Astrocyte (in vitro differentiated cells and primary cell): ENCODE measurements around the gene UBL4A. TPM values are rescaled to one million over a fixed set of nuclear protein-coding genes. Genes with fewer than 3 reads are reported as not detected.
A peak's percentile ranks its signal among the peaks of the same experiment; 100 is the strongest.

Source experiments
- DNase-seq: peaks from one replicate; pipeline ENCODE4 v3.0.0-alpha.2; 2010; ENCODE audit warnings: low read depth
- FAIRE-seq: peaks from 2 replicates; lab custom pipeline; 2011; peaks lifted over from hg19 to GRCh38; lab: Jason Lieb, UNC
- H2AFZ ChIP-seq: 2 replicates; pipeline ENCODE4 v1.6.0; 2012; ENCODE audit warnings: low read depth, low read length, inconsistent platforms
- H3K27ac ChIP-seq: 2 replicates; pipeline ENCODE4 v1.5.1; 2011; ENCODE audit warnings: low read depth, low read length, inconsistent platforms
- H3K27me3 ChIP-seq: 2 replicates; pipeline ENCODE4 v1.6.0; 2011; ENCODE audit warnings: low read length, inconsistent platforms; ENCODE audit not compliant: insufficient read depth
- H3K36me3 ChIP-seq: 2 replicates; pipeline ENCODE4 v1.5.1; 2011; ENCODE audit warnings: low read length, inconsistent platforms; ENCODE audit not compliant: insufficient read depth
- H3K4me1 ChIP-seq: 2 replicates; pipeline ENCODE4 v1.5.1; 2011; ENCODE audit warnings: low read length, inconsistent platforms; ENCODE audit not compliant: insufficient read depth
- H3K4me2 ChIP-seq: 2 replicates; pipeline ENCODE4 v1.6.0; 2012; ENCODE audit warnings: low read length, inconsistent platforms
- H3K4me3 ChIP-seq: 2 replicates; pipeline ENCODE4 v1.5.1; 2011; ENCODE audit warnings: low read depth, mild to moderate bottlenecking, low read length, inconsistent platforms; ENCODE audit not compliant: insufficient read depth
- H3K79me2 ChIP-seq: 2 replicates; pipeline ENCODE4 v1.6.0; 2012; ENCODE audit warnings: mild to moderate bottlenecking, low read length, inconsistent platforms; ENCODE audit not compliant: insufficient read depth
- H3K9ac ChIP-seq: 2 replicates; pipeline ENCODE4 v1.6.0; 2012; ENCODE audit warnings: mild to moderate bottlenecking, low read length, inconsistent platforms
- H3K9me3 ChIP-seq: 2 replicates; pipeline ENCODE4 v1.5.1; 2012; ENCODE audit warnings: low read depth, mild to moderate bottlenecking, low read length, inconsistent platforms; ENCODE audit not compliant: insufficient read depth
- H4K20me1 ChIP-seq: 2 replicates; pipeline ENCODE4 v1.6.0; 2012; ENCODE audit warnings: low read length, inconsistent platforms; ENCODE audit not compliant: insufficient read depth
- H3K27ac Mint-ChIP-seq: one replicate; pipeline ENCODE4 v1.8.0; 2021; ENCODE audit warnings: mild to moderate bottlenecking, mixed read lengths; ENCODE audit not compliant: unreplicated experiment
- H3K27me3 Mint-ChIP-seq: one replicate; pipeline ENCODE4 v1.8.0; 2021; ENCODE audit warnings: low read depth, mixed read lengths; ENCODE audit not compliant: unreplicated experiment
- H3K36me3 Mint-ChIP-seq: one replicate; pipeline ENCODE4 v1.8.0; 2021; ENCODE audit warnings: low read depth, mixed read lengths; ENCODE audit not compliant: unreplicated experiment
- H3K4me1 Mint-ChIP-seq: one replicate; pipeline ENCODE4 v1.8.0; 2021; ENCODE audit warnings: low read depth, mixed read lengths; ENCODE audit not compliant: unreplicated experiment
- H3K4me3 Mint-ChIP-seq: one replicate; pipeline ENCODE4 v1.8.0; 2021; ENCODE audit warnings: mild to moderate bottlenecking, moderate library complexity, mixed read lengths; ENCODE audit not compliant: unreplicated experiment
- H3K9me3 Mint-ChIP-seq: one replicate; pipeline ENCODE4 v1.8.0; 2021; ENCODE audit warnings: mild to moderate bottlenecking, mixed read lengths; ENCODE audit not compliant: unreplicated experiment
- EZH2 ChIP-seq: IDR thresholded peaks from 2 replicates; pipeline ENCODE4 v1.6.1; 2012; ENCODE audit warnings: mild to moderate bottlenecking, low read length, inconsistent platforms; ENCODE audit not compliant: insufficient read depth
- total RNA-seq: library from RNA; stranded (reverse); gene quantifications from 2 replicates; pipeline ENCODE4 v1.2.1, GENCODE V29; 2021
- TF ChIP-seq, protein P1 (sequence below): IDR thresholded peaks from 2 replicates; pipeline ENCODE4 v1.5.1; 2011; ENCODE audit warnings: low read depth, mild to moderate bottlenecking, inconsistent platforms, low read length, moderate library complexity; ENCODE audit not compliant: insufficient read depth

The UBL4A gene
- total RNA-seq, 1 donor from 2014 or later: 25.8 TPM

DNA sequence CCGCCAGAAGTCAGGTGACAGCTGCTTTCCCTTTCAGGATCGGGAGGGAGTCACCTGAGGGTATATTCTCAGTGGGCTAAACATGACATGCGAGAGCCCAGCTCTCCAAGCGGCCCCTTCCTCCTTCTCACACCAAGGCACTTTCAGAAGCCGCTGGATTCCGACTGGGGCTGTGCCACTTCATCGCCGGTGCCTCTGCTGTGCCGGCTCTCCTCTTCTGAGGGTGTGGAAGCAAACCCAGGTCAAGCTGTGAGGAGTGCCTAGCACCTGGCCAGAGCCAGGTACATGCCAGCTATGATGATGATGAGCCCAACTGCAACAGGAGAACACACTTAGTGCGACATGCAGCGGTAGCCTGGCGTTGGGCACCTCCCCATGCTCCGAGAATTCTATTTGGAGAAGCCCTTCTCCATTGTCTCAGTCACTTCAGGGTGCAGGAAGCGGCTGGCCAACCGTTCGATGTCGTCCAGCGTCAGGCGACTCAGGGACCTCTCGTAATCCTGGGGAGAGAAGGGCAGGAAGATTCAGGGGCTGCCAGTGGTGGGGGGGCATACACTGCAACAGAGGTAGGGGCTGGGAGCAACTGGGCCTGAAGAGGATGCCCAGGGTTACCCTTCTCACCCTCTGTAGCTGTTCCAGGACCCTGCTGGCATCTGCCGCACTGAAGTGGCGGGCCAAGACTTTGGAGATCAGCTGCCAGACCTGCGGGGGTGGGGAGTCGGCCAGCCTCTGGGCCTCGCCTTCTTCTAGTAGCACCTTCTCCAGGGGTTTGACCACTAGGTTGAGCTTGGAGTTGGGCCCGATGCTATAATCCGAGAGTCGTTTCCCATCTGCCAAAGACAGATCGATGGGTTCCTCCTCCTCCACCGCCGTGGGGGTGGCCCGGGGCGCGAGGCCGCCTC is 1.0 kb downstream of the UBL4A start:
- Mint-ChIP-seq H3K4me1 (no peaks in the 10 kb centered on the region), H3K27ac (peak overlapping the region; percentile 47), H3K4me3 (peak overlapping the region; percentile 77), H3K36me3 (peaks cover 4% of the 10 kb centered on the region), H3K9me3 (no peaks in the 10 kb centered on the region), H3K27me3 (no peaks in the 10 kb centered on the region)
- no peak for DNase-seq
- Histone ChIP-seq H3K27ac (no peak overlapping the region), H3K79me2 (peaks cover 34% of the 10 kb centered on the region), H3K9me3 (no peaks in the 10 kb centered on the region), H3K27me3 (no peaks in the 10 kb centered on the region), H4K20me1 (no peaks in the 10 kb centered on the region), H3K4me2 (peak overlapping the region; percentile 82), H3K9ac (peak overlapping the region; percentile 68), H2AFZ (no peak overlapping the region), H3K4me3 (peak overlapping the region; percentile 51), H3K4me1 (peaks cover 18% of the 10 kb centered on the region), H3K36me3 (no peaks in the 10 kb centered on the region)
- no peak for FAIRE-seq
- TF ChIP-seq, protein P1, sequence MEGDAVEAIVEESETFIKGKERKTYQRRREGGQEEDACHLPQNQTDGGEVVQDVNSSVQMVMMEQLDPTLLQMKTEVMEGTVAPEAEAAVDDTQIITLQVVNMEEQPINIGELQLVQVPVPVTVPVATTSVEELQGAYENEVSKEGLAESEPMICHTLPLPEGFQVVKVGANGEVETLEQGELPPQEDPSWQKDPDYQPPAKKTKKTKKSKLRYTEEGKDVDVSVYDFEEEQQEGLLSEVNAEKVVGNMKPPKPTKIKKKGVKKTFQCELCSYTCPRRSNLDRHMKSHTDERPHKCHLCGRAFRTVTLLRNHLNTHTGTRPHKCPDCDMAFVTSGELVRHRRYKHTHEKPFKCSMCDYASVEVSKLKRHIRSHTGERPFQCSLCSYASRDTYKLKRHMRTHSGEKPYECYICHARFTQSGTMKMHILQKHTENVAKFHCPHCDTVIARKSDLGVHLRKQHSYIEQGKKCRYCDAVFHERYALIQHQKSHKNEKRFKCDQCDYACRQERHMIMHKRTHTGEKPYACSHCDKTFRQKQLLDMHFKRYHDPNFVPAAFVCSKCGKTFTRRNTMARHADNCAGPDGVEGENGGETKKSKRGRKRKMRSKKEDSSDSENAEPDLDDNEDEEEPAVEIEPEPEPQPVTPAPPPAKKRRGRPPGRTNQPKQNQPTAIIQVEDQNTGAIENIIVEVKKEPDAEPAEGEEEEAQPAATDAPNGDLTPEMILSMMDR: no peak

DNA sequence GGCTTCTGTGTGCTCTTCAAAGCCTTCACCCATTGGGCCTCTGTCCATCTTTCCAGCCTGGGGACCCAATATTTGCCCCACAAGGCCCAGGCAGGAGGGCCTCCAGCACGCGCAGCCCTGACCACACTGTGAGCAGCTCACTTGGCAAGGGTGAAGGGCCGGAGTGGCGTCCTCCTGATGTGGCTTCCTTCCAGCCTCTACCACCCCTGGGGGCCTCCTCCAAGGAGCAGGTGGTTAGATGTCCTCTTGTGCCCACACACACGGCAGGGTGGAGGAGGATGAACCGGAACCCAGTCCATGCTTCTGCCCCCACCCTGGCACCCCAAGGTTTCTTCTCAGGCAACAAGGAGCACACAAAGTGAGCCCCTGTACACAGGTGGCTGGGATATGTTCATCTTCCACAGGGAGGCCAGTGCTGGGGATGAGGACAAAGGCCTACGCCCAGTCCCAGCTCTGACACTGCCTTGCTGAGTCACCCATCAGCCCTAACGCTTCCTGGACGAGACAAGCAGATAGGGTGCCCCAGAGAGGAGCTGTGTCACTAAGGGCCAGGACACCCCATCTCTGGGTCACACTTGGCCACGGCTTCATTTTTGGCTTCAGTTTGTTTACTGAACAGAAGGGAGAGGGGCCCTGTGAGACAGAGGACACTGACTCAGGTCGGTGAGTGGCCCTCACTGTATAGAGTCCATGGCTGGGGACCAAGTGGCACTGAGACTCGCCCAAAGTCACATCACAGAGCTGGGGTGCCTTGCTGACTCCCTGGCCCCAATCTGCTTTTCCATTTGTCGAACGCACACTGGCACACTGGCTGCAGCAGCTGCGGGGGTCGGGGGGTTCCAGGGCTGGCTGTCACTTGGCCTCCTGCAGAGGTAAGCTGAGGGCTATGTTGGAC is 1.9 kb downstream of the UBL4A start:
- Mint-ChIP-seq H3K27me3 (no peaks in the 10 kb centered on the region), H3K4me1 (no peaks in the 10 kb centered on the region)
- no peaks in the 10 kb centered on the region for H3K27me3 ChIP-seq

More for the DNA sequence above, 1.9 kb downstream of the UBL4A start:
- FAIRE-seq: no peak
- Mint-ChIP-seq H3K4me3 (no peak overlapping the region), H3K9me3 (no peaks in the 10 kb centered on the region), H3K36me3 (peaks cover 4% of the 10 kb centered on the region), H3K27ac (no peak overlapping the region)
- Histone ChIP-seq H3K4me2 (no peak overlapping the region), H2AFZ (no peak overlapping the region), H3K4me1 (peaks cover 14% of the 10 kb centered on the region), H3K9ac (no peak overlapping the region), H3K4me3 (no peak overlapping the region), H3K79me2 (peaks cover 27% of the 10 kb centered on the region), H3K36me3 (no peaks in the 10 kb centered on the region), H4K20me1 (no peaks in the 10 kb centered on the region), H3K9me3 (no peaks in the 10 kb centered on the region), H3K27ac (no peak overlapping the region)
- TF ChIP-seq, protein P1: no peak
- no peak for TF ChIP-seq EZH2
- no peak for DNase-seq
